Subcutaneous adipose tissue (tissue), 4 donors: Measurements from ENCODE around the gene TMEM176B. TPM values are rescaled to one million over a fixed set of nuclear protein-coding genes. Genes with fewer than 3 reads are reported as not detected.

Experiments used
- CTCF ChIP-seq: fragments of 450-650 bp; IDR thresholded peaks from one replicate; pipeline ENCODE4 v1.5.1; 2016; ENCODE audit warnings: low read depth, mild to moderate bottlenecking, control low read depth, antibody characterized with exemption, moderate library complexity
- total RNA-seq, 4 donors: library from RNA; depleted of rRNA; stranded (reverse); fragments of >200 nt; gene quantifications; one replicate each; pipeline ENCODE4 v1.1.0, GENCODE V29; 2016

The TMEM176B gene
- total RNA-seq = 10 to 100 TPM; 11.3 to 43.0 (median 26.0) TPM

- no peak for TF ChIP-seq CTCF
These were observed at the start of gene TMEM176B for GRCh38 chr7:150799741-150800580. Gene TMEM176B, minus strand, starts transcription at chr7:150800364. Its CDS starts 3,795 bp downstream, at chr7:150796569.

- no peak for TF ChIP-seq CTCF
These were observed 49.1 kb upstream of the TMEM176B start for GRCh38 chr7:150849204-150849775.

GRCh38 chr7:150848561-150849115, 48.5 kb upstream of the TMEM176B start:
- TF ChIP-seq CTCF = no peak

- no peak for TF ChIP-seq CTCF
These were observed 47.9 kb upstream of the TMEM176B start for GRCh38 chr7:150848111-150848510.

- TF ChIP-seq CTCF = no peak
These were observed 47.4 kb upstream of the TMEM176B start for GRCh38 chr7:150847536-150847935.

- TF ChIP-seq CTCF = no peak
These were observed 46.3 kb upstream of the TMEM176B start for GRCh38 chr7:150846291-150847115.
